ENCODE results near the gene NOTCH3.

NOTCH3 gene

DNA sequence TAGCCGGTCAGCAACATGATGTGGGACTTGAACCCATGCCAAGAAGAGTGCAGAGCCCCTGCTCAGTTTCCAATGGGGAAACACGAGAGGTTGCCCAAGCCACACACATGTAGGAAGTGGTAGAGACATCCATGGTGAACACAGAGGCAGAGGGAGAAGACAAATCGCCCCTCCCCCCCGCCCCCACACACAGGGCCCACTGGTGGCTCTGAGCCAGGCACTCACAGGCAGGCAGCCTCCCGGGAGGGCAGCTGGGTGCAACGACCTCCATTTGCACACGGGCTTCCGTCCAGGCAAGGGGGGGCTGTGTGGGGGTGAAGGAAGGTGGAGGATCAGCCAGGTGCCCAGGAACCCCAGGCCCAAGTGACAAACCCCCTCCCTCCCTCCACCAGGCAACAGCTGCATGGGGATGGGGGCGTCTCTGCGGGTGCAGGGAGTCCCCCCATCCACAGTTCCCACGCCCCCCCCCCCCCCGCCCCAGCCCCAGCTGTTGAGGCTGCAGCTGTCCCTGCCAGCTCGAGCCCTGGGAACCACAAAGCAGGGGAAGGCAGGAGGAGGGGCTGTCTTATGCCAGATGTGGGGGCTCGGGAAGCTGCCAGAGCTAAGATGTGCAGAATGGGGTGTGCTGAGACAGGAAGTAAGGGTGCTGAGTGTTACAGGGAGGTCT is 3.4 kb downstream of the NOTCH3 start:
- in situ Hi-C loops (cut with HindIII; ENCODE audit: low sequenced_read_pairs): no loop called here

DNA sequence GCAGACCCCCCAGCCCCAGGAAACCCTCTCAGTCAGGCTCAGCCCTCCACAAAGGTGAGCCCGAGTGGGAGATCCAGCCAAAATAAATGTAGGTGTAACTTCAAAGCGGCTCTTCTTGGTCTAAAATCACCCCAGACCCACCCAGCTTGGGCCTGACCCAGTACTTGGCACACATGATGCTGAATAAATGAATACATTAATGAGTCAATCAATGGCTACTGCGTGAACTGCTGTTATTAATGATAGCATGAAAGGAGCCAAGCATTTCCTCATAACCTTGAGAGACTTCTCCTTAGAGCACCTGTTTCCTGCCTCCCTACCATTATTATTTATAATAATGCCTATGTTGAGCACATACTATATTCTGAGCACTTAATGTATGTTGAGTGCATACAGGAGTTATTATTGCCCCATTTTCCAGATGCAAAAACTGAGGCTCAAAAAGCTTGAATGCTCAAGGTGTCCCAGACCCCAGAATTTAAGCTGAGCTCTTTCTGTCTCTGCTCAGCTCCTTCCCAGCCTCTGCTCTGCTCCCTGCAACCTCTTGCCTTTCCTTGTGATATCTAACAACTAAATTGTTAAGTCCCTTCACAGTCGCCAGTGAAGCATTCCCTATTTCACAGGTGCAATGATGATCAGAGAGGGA is 4.3 kb downstream of the NOTCH3 start:
- in situ Hi-C loops (cut with HindIII; ENCODE audit: low sequenced_read_pairs): no loop called here

DNA sequence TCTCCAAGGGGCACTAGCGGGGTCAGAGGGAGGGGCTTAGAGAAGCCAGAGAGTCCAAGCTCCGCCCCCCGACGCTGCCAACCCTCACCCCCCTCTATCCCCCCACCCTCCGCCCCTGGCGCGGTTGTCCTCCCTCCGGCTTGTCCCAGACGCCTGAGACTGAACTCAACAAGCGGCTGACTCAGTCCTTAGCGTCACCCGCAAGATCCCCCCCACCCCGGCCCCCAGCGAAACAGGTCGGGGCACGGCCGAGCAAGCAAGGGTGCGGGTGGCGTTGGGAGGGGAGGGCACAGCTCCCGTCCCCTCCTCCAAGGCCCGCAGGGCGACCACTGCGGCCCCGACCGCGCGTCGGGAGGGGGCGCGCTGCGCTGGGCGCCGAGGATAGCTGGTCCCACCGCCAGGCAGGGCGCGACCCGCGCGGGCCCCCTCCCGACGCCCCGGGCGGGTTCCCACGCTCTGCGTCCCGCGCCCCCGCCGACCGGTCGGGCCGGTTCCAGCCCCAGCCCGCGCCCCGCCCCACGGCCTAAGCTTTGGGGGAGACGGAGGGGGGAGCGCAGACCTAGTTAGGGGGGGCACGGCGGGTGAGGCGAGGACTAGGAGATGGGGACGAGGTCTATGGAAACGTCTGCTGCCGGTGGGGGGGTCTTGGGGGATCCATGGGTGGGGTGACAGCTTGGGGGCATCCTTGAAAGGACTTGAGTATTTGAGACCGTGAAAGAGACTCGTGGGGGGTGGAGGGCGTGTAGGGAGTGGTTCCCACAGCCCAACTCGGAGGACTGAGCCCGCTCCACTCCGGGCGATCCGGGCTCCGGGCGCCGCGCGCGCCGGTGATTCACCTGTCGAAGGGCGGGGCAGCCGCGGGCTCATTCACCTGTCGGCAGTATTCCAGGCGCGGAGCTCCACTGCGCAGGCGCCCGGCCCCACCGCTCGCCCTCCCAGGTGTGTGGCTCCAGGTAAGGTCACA is 5.1 kb downstream of the NOTCH3 start:
- in situ Hi-C loops (cut with HindIII; ENCODE audit: low sequenced_read_pairs): no loop called here

DNA sequence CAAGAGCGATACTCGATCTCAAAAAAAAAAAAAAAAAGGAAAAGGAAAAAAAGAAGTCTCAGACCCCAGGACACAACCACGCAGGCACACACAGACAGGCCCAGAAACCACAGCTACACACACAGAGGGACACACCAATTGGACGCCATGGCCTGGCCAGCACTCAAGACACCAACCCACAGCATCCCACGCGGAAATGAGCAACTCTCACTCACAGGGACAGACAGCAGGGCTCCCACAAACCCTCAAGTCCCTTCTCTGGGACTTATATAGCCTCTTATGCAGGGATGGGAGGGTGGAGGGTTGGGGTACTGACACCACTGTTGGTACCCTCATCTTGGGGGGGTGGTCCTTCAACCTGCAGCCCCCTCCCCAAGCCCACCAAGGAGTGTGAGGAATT is 5.9 kb downstream of the NOTCH3 start:
- in situ Hi-C loops (cut with HindIII; ENCODE audit: low sequenced_read_pairs): no loop called here

DNA sequence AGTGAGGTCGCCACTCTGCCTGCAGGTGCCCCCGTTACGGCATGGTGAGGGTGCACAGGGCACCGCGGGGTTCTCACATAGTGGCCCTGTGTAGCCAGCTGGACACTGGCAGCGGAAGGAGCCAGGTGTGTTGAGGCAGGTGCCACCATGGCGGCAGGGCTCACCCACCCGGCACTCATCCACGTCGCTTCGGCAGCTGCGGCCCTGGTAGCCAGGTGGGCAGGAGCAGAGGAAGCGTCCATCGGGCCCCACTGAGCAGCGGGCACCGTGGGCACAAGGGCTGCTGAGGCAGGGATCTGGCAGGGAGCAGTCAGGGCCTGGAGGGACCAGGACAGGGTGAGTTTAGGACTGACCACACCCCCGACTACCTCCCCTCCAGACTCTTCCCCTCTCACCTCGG is 8.8 kb downstream of the NOTCH3 start:
- in situ Hi-C loops (cut with HindIII; ENCODE audit: low sequenced_read_pairs): no loop called here

DNA sequence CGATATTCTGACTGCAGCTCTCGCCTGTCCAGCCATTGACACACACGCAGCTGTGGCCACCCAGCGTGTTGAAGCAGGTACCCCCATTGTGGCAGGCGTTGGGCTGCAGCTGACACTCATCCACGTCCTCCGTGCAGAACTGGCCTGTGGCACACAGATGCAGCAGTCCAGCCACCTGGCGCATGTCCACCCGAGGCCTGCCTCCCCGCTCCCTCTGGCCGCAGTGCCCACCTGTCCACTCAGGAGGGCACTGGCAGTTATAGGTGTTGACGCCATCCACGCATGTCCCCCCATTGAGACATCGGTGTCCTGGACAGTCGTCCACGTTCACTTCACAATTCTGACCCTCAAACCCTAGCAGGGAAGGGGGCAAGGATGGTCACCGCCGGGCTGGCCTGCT is 9.3 kb downstream of the NOTCH3 start:
- in situ Hi-C loops (cut with HindIII; ENCODE audit: low sequenced_read_pairs): no loop called here

DNA sequence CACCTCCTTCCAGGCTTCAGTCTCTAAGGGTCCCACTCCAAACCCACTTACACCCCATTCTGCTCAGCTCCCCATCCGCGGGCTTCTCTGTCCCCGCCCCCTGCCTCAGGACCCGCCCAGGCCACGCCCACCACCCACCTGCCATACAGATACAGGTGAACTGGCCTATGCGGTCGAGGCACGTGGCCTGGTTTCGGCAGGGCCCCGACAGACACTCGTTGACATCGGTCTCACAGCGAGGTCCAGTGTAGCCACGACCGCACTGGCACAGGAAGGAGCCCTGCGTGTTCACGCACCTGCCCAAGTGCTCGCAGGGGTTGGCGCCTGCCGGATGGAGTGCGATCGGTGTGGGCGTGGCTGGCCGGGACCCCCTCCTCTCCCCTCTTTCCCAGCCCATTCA is 11.9 kb downstream of the NOTCH3 start:
- in situ Hi-C loops (cut with HindIII; ENCODE audit: low sequenced_read_pairs): no loop called here

DNA sequence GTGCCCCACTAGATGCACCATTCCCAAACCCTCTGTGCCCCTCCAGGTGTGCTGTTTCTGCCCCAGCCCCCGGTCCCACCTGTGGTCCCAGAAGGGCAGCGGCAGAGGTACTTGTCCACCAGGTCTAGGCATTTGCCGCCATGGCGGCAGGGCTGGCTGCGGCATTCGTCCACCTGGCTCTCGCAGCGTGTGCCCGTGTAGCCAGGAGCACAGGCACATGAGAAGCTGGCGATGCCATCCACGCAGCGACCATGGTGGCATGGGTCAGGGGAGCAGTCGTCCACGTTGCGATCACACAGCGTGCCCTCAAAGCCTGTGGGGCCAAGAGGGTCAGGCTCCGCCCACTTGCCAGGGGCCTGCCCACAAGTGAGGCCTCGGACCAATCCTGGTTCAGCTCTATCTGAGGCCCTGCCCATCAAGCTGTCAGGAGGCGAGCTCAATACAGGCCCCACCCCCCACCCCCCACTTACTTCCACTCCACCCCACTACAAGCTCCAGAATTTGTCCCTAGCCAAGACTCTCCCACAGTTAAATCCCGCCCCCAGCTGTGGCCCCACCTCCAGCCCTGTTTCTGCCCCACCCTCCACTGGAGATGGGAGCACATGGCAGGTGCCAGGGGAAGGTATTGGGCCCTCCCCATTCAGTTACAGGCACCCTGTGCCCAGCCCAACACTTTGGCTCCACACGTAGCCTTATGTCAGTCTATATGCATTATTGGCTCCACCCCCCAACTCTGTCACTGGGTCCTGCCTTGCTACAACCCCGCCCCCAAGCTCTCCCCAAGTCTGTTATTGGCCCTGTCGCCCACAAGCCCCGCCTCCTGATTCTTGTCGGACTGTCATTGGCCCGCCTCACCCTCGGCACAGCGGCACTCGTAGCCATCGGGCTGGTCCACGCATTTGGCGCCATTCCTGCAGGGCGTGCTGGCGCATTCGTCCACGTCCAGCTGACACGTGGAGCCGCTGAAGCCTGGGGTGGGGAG is 13.5 kb downstream of the NOTCH3 start:
- in situ Hi-C loops (cut with HindIII; ENCODE audit: low sequenced_read_pairs): no loop called here

DNA sequence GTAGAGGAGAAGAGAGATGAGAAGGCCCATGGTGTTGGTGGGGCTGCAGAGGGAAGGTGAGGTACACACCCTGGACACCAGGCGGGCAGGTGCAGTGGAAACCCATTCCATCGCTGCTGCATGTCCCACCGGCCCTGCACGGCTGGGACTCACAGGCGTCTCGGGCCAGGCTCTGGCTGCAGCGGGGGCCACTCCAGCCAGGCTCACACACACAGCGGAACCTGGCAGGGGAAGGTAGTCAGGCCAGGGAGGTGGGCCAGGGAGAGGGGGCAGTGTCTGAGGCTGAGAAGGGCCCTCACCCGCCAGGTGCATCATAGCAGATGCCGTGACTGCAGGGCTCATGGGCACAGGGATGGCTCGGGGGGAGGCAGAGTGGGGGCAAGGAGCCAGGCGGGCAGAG is 15.6 kb downstream of the NOTCH3 start:
- in situ Hi-C loops (cut with HindIII; ENCODE audit: low sequenced_read_pairs): no loop called here

DNA sequence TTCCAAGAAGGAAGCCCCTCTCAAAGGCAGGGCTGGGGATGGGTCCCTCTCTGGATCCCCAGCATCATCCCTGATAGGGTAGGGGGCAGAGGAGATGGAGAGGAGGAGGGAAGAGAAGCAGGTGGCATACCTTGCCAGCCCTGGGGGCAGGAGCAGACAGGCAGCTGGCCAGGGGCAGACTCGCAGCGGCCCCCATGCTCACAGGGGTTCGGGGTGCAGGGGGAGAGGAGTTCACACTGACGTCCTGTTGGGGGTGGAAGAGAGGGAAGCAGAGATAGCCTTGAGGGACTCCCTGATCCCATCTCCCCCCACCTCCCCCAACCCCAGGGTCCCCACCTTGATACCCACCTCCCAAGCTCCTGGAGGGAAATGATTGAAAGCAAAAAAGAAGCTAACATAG is 16.0 kb downstream of the NOTCH3 start:
- in situ Hi-C loops (cut with HindIII; ENCODE audit: low sequenced_read_pairs): no loop called here

DNA sequence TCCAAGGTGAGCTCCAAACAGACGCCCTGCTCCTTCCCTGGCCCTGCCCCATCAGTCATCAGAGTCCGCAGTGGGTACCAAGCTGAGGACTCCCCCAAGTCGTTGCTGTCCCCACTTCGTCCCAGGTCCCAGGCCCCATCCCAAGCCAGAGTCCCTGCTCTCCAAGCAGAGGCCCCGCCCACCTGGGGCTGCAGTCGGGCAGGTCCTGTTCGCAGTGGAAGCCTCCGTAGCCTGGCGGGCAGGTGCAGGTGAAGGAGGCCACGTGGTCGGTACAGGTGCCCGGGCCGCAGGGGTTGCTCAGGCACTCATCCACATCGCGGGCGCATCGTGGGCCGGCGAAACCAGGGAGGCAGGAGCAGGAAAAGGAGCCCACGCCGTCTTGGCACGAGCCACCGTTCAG is 19.4 kb downstream of the NOTCH3 start:
- in situ Hi-C loops (cut with HindIII; ENCODE audit: low sequenced_read_pairs): no loop called here

DNA sequence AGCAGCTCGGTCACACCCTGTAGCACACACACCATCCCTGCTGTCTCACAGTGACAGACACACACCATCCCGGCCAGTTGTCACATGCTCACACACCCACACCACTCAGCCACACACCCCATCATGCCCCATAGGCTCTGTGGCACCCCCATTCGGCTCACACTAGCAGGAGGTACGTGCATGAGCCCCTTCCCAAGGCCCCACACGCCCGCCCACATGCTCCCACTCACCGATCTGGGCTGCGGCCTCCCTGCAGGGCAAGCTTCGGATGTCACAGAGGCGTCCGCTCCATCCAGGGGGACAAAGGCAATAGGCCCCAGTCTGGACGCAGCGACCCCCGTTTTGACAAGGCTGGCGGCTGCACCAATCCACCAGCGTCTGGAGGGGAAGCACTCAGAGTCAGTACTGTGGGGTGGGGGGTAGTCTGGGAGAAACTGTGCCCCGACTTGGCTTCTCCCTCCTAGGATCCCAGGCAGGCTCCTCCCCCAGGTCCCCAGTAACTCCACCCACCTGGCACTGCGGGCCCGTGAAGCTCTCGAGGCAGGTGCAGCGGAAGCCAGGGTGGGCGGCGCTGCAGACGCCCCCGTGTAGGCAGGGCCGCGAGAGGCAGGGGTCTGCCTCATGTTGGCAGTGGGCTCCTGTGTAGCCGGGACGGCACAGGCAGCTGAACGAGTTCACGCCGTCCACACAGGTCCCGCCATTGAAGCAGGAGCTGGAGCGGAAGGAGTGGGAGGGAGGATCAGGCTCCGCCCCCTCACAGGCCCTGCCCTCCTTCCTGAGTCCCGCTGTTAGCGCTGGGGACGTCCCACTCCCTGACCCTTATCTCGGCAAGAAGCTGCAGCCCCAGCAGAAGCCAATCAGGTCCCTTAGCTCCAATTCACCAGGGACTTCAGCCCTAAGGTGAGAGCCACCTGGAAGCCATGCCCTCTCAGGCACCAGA is 20.1 kb downstream of the NOTCH3 start:
- in situ Hi-C loops (cut with HindIII; ENCODE audit: low sequenced_read_pairs): no loop called here

DNA sequence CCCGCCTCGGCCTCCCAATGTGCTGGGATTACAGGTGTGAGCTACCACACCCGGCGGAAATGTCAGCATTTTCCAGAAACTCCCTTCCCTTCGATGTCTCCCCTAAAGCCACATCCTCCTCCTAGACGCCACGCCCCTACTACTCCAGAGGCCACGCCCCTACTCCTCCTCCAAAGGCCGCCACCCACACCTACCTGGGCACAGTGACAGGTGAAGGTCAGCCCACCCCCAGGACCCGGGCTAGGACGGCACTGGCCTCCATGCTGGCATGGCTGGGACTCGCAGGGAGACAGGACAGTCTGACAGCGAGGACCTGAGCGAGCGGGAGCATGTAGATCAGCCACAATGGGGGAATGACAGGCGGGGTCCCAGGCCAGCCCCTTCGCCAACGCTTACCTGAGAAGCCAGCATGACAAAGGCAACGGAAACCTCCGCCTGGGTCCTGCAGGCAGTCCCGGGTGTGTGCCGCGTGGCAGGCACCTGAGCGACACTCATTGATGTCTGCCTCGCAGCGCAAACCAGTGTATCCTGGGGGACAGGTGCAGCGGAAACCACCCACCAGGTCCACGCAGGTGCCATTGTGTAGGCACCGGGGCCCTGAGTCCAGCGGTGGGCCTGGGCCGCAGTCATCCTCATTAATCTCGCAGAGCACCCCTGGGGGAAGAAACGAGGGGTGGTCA is 22.0 kb downstream of the NOTCH3 start:
- in situ Hi-C loops (cut with HindIII; ENCODE audit: low sequenced_read_pairs): no loop called here

DNA sequence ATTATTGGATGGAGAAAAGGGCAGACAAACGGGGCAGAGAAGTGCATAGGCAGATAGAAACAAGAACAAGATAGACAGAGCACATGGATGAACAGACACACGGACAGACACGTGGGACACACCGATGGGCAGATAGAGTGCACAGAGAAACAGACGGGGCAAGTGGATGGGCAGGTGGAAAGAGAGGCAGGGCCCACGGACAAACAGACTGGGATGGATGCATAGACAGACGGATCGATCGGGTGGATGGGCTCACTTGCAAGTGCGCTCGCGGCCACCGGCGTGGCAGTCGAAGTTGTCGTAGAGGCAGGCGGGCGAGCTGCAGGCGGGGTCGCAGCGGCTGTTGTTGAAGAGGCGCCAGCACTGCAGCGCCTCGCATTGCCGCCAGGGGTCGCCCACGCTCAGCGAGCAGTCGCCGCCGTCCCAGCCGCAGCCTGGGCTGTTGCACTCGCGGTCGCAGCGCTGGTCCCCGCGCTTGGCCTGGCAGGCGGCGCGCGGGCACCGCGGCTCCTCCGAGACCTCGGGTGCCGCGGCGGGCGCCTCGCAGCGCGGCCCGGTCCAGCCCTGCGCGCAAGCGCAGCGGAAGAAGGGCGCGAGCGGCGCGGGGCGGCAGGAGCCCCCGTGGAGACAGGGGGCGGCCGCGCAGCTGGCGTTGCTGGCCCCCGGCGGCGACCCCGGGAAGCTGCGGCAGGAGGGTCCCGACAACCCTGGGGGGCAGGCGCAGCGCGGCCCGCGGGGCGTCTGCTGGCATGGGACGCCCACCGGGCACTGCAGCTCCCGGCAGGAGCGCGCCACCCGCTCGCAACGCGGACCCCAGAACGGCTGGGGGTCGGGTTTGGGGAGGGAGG is 23.3 kb downstream of the NOTCH3 start:
- in situ Hi-C loops (cut with HindIII; ENCODE audit: low sequenced_read_pairs): no loop called here

DNA sequence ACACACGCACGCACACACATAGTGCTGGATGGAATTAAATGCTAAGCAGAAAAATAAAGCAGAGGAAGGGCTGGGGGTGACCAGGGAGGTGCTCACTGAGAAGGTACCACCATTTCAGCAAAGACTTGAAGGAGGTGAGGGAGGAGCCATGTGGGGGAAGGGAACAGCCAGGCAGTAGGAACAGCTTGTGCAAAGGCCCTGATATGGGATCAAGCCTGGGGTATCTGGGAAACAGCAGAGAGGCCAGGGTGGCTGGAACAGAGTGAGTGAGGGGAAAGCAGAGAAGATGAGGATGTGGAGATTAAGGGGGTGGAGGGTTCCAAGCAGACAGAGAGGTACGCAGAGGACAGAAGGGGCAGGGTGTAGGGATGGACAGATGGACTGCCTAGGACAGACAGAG is 25.2 kb downstream of the NOTCH3 start:
- in situ Hi-C loops (cut with HindIII; ENCODE audit: low sequenced_read_pairs): no loop called here

DNA sequence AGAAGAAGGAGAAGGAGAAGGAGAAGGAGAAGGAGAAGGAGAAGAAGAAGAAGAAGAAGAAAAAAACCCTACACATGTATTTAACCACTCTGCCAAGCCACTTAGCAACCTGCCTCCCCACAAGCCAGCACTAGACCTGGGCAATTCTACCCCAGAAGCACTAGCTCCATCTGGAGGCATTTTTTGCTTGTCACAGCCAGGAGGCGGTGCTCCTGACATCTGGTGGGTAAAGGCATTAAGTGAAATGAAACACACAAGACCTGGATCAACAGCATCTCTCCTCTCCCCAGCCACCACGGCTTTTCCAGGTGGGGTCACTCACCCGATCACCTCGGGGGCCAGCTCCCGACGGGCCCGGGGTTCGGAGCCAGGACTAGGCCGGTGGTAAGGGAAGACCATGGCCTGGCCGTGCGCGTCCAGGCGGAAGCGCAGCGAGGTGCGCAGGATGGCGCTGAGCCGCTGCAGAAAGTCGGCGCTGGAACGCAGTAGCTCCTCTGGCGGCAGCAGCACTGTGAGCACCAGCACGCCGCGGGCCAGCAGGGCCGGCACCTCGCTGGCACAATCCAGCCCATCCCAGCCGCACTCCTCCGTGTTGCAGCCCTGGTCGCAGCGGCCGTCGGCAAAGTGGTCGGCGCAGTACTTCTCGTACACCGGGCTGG is 26.9 kb downstream of the NOTCH3 start:
- in situ Hi-C loops (cut with HindIII; ENCODE audit: low sequenced_read_pairs): no loop called here

DNA sequence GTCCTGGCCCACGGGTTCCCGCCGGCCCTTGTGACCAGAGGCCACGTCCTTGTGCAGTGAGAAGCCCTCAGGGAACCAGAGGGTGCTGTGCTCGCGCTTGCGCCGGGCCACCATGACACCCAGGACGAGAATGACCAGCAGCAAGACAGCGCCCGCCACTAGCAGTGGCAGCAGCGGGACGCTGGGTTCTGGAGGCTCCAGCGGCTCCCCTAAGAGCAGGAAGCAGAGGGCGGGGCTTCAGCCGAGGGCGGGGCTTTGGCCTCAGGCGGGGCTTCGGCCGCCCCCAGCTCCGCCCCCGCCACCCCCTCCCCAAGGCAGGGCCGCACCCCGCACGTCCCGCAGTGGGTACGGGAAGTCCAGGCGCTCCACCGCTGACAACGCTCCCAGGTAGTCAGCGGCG is 30.4 kb downstream of the NOTCH3 start:
- in situ Hi-C loops (cut with HindIII; ENCODE audit: low sequenced_read_pairs): no loop called here
